GM12878 (cell line): ENCODE results near the gene RASSF6. TPM values are rescaled to one million over a fixed set of nuclear protein-coding genes. Genes with fewer than 3 reads are reported as not detected.

ENCODE experiments used
- ATAC-seq: fragments of 200-7000 bp; cut with Tn5 transposase; 3 replicates; pipeline ENCODE4 v1.9.1; 2020; ENCODE audit warnings: mild to moderate bottlenecking, moderate library complexity
- BruUV-seq: library from RNA; stranded (reverse); fragments of 400-500 nt; replicated peaks from 2 replicates; lab custom pipeline; 2021; lab: Mats Ljungman, UMichigan
- CTCF ChIA-PET: fragments of 300-600 bp; sonication (Branson Sonifier 250); formaldehyde crosslinking; extraction: SDS; loops from one replicate; lab custom pipeline; 2021; ENCODE audit warnings: inconsistent platforms; lab: Yijun Ruan, JAX
- POLR2A ChIA-PET: fragments of 350-600 bp; formaldehyde crosslinking; extraction: SDS; loops from one replicate; lab custom pipeline; 2021; ENCODE audit warnings: inconsistent platforms; lab: Charles Lee
- RAD21 ChIA-PET: fragments of 300-600 bp; sonication (Branson Sonifier 250); formaldehyde crosslinking; loops from one replicate; lab custom pipeline; 2023; ENCODE audit warnings: antibody characterized with exemption; ENCODE audit not compliant: unreplicated experiment; lab: Charles Lee
- SMC1A ChIA-PET: fragments of 300-600 bp; sonication (Branson Sonifier 250); formaldehyde crosslinking; loops from one replicate; lab custom pipeline; 2023; ENCODE audit not compliant: unreplicated experiment, uncharacterized antibody; lab: Charles Lee
- DNase-seq: peaks from one replicate; pipeline ENCODE4 v3.0.0-alpha.2; 2011; ENCODE audit warnings: low read depth, low spot score
- FAIRE-seq: peaks from 3 replicates; lab custom pipeline; 2011; peaks lifted over from hg19 to GRCh38; lab: Jason Lieb, UNC
- H2AFZ ChIP-seq: 2 replicates; pipeline ENCODE4 v1.6.0; 2011; ENCODE audit warnings: low read depth, low read length, control low read depth; ENCODE audit not compliant: control insufficient read depth
- H3K27ac ChIP-seq: 2 replicates; pipeline ENCODE4 v1.5.1; 2011; ENCODE audit warnings: control low read depth; ENCODE audit not compliant: control insufficient read depth, insufficient read depth
- H3K27me3 ChIP-seq, 2 experiments: replicated peaks in 1 of 2; 2 replicates each; pipeline versions ENCODE4 v1.6.0 to v1.6.1; 2011; ENCODE audit warnings: low read length in 1 of 2; ENCODE audit not compliant: control insufficient read depth in 2 of 2, insufficient read depth in 2 of 2
- H3K36me3 ChIP-seq, 2 experiments: 2 replicates each; pipeline ENCODE4 v1.5.1; 2011; ENCODE audit warnings: low read length in 1 of 2; ENCODE audit not compliant: control insufficient read depth in 2 of 2, insufficient read depth in 2 of 2
- H3K4me1 ChIP-seq: 2 replicates; pipeline ENCODE4 v1.6.1; 2011; ENCODE audit warnings: mild to moderate bottlenecking, low read length, moderate library complexity, mixed read lengths; ENCODE audit not compliant: control insufficient read depth, insufficient read depth
- H3K4me2 ChIP-seq: 2 replicates; pipeline ENCODE4 v1.6.0; 2011; ENCODE audit warnings: control low read depth; ENCODE audit not compliant: control insufficient read depth, insufficient read depth
- H3K4me3 ChIP-seq: fragments of 200-600 bp; sonication (generic); 2 replicates; pipeline ENCODE4 v1.5.1; 2016
- H3K79me2 ChIP-seq: 2 replicates; pipeline ENCODE4 v1.6.0; 2011; ENCODE audit warnings: low read length; ENCODE audit not compliant: control insufficient read depth, insufficient read depth
- H3K9ac ChIP-seq: 2 replicates; pipeline ENCODE4 v1.8.0; 2011; ENCODE audit warnings: low read length, control low read depth, mixed read lengths; ENCODE audit not compliant: control insufficient read depth, insufficient read depth
- H3K9me3 ChIP-seq: replicated peaks from 3 replicates; pipeline ENCODE4 v1.5.1; 2011; ENCODE audit warnings: mild to moderate bottlenecking, low read length; ENCODE audit not compliant: control insufficient read depth, insufficient read depth
- H4K20me1 ChIP-seq: 2 replicates; pipeline ENCODE4 v1.6.0; 2011; ENCODE audit not compliant: control insufficient read depth, insufficient read depth
- CHD4 ChIP-seq: fragments of 200-600 bp; sonication (generic); IDR thresholded peaks from 2 replicates; pipeline ENCODE4 v1.6.1; 2016; ENCODE audit warnings: mild to moderate bottlenecking
- GATAD2B ChIP-seq: fragments of 450-650 bp; conservative IDR thresholded peaks from 2 replicates; pipeline ENCODE4 v1.6.1; 2017; ENCODE audit warnings: low read depth, mild to moderate bottlenecking, moderate library complexity
- HDGF ChIP-seq: fragments of 450-650 bp; IDR thresholded peaks from 2 replicates; pipeline ENCODE4 v1.6.1; 2016; ENCODE audit warnings: antibody characterized with exemption
- MYB ChIP-seq: fragments of 150-350 bp; IDR thresholded peaks from 2 replicates; pipeline ENCODE4 v1.6.1; 2014; ENCODE audit warnings: mild to moderate bottlenecking, low read depth, low read length, borderline replicate concordance
- NRF1 ChIP-seq: conservative IDR thresholded peaks from 2 replicates; pipeline ENCODE4 v1.6.1; 2011; ENCODE audit warnings: mild to moderate bottlenecking, low read depth, low read length, improper control_type of control experiment
- POU2F2 ChIP-seq: IDR thresholded peaks from 3 replicates; pipeline ENCODE4 v1.6.1; 2011; ENCODE audit warnings: low read depth, mild to moderate bottlenecking, low read length, borderline replicate concordance
- TAF1 ChIP-seq: IDR thresholded peaks from 2 replicates; pipeline ENCODE4 v1.6.1; 2011; ENCODE audit warnings: mild to moderate bottlenecking, low read depth, low read length, borderline replicate concordance
- ZZZ3 ChIP-seq: IDR thresholded peaks from 2 replicates; pipeline ENCODE4 v1.6.1; 2011; ENCODE audit warnings: low read depth; ENCODE audit not compliant: control insufficient read depth, insufficient read length
- WGBS: methylation state at CpG from one replicate; pipeline ENCODE4 v1.1.6; 2016; ENCODE audit warnings: low lambda C conversion rate; ENCODE audit not compliant: insufficient replicate concordance, insufficient coverage; ENCODE audit errors: missing lambda C conversion rate; 5-methylcytosine and 5-hydroxymethylcytosine counted together
- in situ Hi-C: fragments of 300-500 bp; cut with MboI; formaldehyde crosslinking; loops from 9 replicates; pipeline ENCODE4 v1.14.3; 2018; ENCODE audit warnings: mixed read lengths
- intact Hi-C: fragments of 100-400 bp; cut with micrococcal nuclease; formaldehyde crosslinking; loops from one replicate; pipeline ENCODE4 v1.14.2; 2022; ENCODE audit not compliant: unreplicated experiment
- polyA plus RNA-seq, 11 experiments: library from polyadenylated mRNA; depleted of rRNA in 4 of 11; unstranded in 6 of 11; stranded (reverse) in 5 of 11; fragments of >200 nt; fragmentation: Nextera tagmentation in 4 of 11; fragmentation: Illumina TruSeq in 1 of 11; extraction: Ambion mirVana in 4 of 11; extraction: Trizol in 1 of 11; gene quantifications; 1 replicate in 1 of 11; 2 replicates in 10 of 11; pipeline versions ENCODE4 v1.2.1 to v1.2.3, GENCODE V29; 2011 to 2016; ENCODE audit warnings: inconsistent platforms in 2 of 11, missing spikeins in 2 of 11, low read depth in 1 of 11
- total RNA-seq, 4 experiments: library from RNA; depleted of rRNA in 3 of 4; stranded (reverse); fragments of >200 nt in 3 of 4; fragmentation: Illumina TruSeq in 1 of 4; extraction: Trizol in 1 of 4; gene quantifications; 2 replicates each; pipeline versions ENCODE4 v1.2.1 to v1.2.3, GENCODE V29; 2013 to 2021

RASSF6 gene
- total and polyA plus RNA-seq, 10 of the 15 experiments (the other 5 are each of a cell fraction or from before 2014, with no cell fraction given) = 0.28 to 2.9 (median 0.54) TPM

- no peak for TF ChIP-seq NRF1
- TF ChIP-seq POU2F2 = no peak
- TF ChIP-seq CHD4 = no peak
- no peak for TF ChIP-seq ZZZ3
- TF ChIP-seq TAF1 = no peak
- TF ChIP-seq MYB = no peak
- no peak for TF ChIP-seq HDGF
- no peak for TF ChIP-seq GATAD2B
- BruUV-seq = no TSS peak
- RAD21 ChIA-PET = interaction anchor here (2.1 to 3.1 kb wide), 4 partner anchors 15 to 46 kb away, joined by 8 to 30 read pairs (median 18); no protein-coding TSS in a partner anchor
- no peaks in the 10 kb centered on the region for H3K9me3 ChIP-seq
- CTCF ChIA-PET = interaction anchor here (1.2 to 3.5 kb wide), 5 partner anchors 12 to 308 kb away, joined by 3 to 17 read pairs (median 9); no protein-coding TSS in a partner anchor
- H3K27ac ChIP-seq = no peak overlapping the region
- in situ Hi-C loops (loop anchor here (25.0 kb wide), 1 partner anchor 1509 kb away; no protein-coding TSS in a partner anchor), intact Hi-C loops (loop anchor here (2.0 kb wide), 1 partner anchor 33 kb away; no protein-coding TSS in a partner anchor)
- H3K79me2 ChIP-seq = no peaks in the 10 kb centered on the region
- no peak overlapping the region for H3K4me2 ChIP-seq
- H4K20me1 ChIP-seq = no peaks in the 10 kb centered on the region
- WGBS = 62% methylated on average over 5 of the region's 5 CpGs
- DNase-seq (no peak), FAIRE-seq (no peak), ATAC-seq (no peak)
- no peak overlapping the region for H2AFZ ChIP-seq
- H3K4me1 ChIP-seq = no peaks in the 10 kb centered on the region
- H3K4me3 ChIP-seq = no peak overlapping the region
- POLR2A ChIA-PET = no interaction called here
- SMC1A ChIA-PET = interaction anchor here (1.1 to 13.0 kb wide), 7 partner anchors 9 to 49 kb away, joined by 3 to 146 read pairs (median 12); no protein-coding TSS in a partner anchor
- H3K36me3 ChIP-seq = no peaks in the 10 kb centered on the region
- H3K27me3 ChIP-seq = no peaks in the 10 kb centered on the region
- no peak overlapping the region for H3K9ac ChIP-seq
Observed at GRCh38 chr4:73621357-73621756, 1.1 kb upstream of the RASSF6 start.
